SKM-1 treated with dmso at 0.1 percent for 144 hours (cell line): ENCODE results near the gene TTC39C.

Experiments
- DNase-seq: peaks from one replicate; lab custom pipeline; 2025; ENCODE audit not compliant: unreplicated experiment; lab: John Stamatoyannopoulos, UW

The TTC39C gene

DNA sequence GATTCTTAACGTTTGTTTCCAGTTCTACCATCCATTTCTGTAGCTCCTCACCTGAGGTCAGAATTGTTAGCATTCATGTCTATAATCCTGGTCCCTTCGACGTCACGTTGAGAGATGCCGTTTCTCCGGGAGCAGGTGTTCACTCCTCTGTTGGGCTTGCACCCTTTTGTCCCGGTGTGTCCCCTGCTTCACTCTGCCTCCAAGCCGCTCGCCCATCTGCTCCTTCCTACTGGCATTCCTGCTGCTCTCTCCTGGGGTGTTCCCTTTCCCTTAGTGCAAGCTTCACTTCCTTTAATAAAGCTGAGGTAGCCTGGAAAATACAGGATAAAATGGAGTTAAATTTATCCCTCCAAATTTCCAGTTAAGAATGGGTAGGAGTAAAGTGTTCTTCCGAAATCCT, 62.4 kb downstream of the TTC39C start:
- no peak for DNase-seq

DNA sequence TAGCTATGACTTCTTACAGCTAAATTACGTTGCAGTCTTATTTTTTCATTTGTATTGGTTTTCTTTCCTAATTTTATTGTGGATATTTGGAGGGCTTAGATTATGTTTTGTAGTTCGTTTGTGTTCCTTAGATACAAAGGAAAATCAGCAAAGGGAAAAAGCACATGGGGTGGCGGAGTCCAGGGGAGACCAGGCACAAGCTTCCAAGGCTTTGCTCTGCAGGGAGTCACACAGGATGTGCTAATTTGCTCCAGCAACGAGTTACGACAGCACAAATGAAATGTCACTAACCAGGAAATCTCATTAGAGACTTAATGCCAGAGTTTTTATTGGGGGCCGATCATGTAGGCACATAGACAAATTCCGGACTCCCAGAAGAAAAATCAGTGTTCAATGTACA, 63.8 kb downstream of the TTC39C start:
- no peak for DNase-seq

- DNase-seq = no peak
Measured at GRCh38 chr18:24080861-24081260, 66.3 kb downstream of the TTC39C start.

DNA sequence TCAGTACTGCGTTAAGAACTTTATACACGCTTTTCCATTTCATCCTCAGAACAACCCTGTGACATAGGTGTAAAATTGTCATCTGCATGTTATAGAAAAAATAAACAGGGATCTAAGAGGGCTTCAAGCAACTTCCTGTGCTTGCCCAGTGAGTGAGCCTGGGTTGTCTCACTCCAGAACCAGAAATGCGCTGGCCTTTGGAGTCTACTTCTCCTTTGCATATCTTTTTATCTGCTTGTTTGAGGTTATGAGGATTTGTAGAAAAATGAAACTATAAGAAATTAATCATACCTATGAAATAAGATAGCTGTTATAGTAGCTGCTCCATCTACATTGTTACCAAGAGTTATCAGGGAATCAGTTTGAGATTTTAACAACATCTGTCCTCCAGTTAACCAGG, 69.0 kb downstream of the TTC39C start:
- no peak for DNase-seq

DNA sequence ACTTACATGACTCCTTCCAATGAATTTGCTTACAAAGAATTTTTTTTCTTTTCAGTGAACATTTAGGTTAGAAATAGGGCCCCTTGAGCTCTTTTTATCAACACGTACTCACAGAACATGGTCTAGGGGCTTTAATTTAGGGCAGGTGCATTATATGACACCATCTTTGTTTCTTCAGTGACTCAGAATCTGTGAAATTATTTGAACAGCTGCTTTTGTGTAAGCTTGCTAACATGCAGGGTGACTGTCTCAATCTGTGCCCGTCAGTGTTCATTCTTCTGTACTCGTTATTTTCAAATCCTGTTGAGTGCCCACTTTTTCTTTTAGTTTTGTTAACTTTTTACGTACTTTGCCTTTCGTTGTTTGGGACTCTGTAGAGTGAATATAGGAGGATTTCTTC, 71.5 kb downstream of the TTC39C start:
- DNase-seq = no peak

DNA sequence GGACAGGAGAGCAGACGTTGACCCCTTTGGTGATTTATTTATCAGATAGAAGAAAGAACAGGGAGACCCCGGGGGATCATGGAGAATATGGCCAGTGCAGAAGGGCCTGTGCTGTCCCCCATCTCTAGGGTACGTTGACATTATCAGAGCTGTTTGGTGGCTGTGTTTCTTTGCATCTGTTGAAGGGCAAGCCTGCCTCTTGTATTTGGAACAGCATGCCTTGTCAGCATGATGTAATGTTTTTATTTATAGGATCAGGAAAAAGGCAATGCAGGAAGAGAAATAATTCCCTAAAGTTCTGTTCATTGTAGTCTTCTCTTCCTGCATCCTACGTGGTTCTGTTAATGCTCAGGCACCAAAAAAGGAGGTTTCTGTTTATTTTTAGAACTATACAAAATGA, 74.5 kb downstream of the TTC39C start:
- DNase-seq = no peak

- no peak for DNase-seq
Measured at GRCh38 chr18:24089515-24090337, 75.2 kb downstream of the TTC39C start.

DNA sequence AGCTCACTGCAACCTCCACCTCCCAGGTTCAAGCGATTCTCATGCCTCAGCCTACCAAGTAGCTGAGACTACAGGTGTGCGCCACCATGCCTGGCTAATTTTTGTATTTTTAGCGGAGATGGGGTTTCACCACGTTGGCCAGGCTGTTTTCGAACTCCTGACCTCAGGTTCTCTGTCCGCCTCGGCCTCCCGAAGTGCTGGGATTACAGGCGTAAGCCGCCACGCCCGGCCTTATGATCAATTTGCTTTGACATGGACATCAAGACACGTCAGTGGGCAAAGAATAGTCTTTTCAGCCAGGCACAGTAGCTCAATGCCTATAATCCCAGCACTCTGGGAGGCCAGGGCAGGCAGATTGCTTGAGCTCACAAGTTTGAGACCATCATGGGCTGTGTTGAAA, 76.3 kb downstream of the TTC39C start:
- no peak for DNase-seq

DNA sequence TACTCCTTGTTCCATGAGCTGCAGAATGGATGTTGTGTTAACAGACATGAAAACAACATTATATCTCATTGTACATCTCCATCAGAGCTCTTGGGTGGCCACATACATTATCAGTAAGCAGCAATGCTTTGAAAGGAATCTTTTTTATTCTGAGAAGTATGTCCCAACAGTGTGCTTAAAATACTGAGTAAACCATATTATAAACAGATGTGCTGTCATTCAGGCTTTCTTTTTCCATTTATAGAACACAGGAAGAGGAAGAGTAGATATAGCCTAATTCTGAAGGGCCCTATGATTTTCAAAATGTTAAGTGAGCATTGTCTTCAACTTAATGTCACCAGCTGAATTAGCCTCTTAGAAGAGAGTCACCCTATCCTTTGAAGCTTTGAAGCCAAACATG, 80.0 kb downstream of the TTC39C start:
- DNase-seq = no peak

- DNase-seq = no peak
Measured at GRCh38 chr18:24095976-24096375, 81.4 kb downstream of the TTC39C start.

GRCh38 chr18:24103320-24104021, 88.9 kb downstream of the TTC39C start:
- no peak for DNase-seq

DNA sequence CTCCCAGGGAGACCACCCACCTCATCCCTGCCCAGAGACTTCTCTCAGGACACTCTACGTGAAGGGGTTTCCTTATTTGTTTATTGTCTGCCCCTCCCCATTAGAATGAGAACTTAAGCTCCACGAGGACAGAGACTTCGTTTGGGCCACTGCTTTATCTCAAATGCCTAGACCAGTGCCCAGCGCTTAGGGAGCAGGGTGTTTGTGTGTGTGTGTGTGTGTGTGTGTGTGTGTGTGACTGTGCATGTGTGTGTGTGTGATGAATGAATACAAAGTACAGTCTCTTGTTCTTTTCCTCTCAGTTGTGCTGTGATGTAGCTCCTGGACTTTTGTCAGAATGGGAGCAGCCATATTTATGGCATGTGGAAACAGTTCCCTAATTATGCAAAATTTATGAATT, 89.9 kb downstream of the TTC39C start:
- no peak for DNase-seq

DNA sequence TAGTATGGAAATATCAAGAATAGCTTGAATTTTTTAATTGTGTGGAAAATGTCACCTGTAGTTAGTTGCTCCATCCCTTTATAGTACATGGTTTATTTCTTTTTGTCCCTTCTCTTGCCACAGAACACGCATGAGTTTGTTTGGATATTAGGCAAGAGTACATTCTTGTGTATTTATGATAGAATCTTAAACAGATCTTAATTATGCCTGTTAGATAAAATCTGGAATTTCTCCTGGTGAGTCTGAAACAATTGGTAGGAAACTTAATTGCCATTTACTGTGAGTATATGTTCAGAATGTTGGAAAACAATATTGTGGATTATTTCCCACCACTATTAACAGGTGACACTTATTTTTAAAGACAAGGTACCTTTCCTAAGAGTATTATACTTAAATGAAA, 94.1 kb downstream of the TTC39C start:
- DNase-seq = no peak

DNA sequence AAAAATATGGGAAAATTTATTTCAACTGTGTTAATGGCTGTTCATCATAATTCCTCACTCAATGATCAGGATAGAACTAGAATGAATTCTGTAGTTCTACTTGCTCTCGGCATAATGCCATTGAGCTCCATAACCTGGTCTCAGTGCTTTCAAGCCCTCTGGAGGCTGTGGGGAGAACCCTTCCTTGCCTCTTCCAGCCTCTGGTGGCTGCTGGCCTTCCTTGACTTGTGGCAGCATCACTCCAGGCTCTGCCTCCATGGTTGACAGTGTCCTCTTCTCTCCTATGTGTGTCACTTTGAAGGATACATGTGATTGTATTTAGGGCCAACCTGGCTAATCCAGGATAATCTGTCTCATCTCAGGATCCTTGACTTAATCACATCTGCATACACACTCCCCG, 97.4 kb downstream of the TTC39C start:
- no peak for DNase-seq

DNA sequence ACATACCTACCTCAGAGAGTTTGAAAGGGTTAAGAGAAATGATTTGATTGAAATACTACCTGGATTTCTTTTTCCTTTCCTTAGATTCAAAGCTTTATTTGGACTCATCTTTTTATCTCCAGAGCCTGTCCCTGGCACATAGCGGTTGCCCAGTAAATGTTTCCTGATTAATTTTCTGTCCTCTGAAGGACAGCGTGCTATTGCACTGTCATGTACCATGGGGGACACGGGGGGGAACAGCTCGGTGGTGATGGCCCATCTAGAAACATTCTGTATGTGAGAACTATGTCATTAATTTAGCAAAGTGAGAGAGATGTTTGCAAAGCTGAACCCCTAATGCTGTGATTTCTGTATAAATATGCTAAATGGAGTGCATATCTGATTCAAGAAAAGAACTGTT, 97.9 kb downstream of the TTC39C start:
- DNase-seq = no peak

DNA sequence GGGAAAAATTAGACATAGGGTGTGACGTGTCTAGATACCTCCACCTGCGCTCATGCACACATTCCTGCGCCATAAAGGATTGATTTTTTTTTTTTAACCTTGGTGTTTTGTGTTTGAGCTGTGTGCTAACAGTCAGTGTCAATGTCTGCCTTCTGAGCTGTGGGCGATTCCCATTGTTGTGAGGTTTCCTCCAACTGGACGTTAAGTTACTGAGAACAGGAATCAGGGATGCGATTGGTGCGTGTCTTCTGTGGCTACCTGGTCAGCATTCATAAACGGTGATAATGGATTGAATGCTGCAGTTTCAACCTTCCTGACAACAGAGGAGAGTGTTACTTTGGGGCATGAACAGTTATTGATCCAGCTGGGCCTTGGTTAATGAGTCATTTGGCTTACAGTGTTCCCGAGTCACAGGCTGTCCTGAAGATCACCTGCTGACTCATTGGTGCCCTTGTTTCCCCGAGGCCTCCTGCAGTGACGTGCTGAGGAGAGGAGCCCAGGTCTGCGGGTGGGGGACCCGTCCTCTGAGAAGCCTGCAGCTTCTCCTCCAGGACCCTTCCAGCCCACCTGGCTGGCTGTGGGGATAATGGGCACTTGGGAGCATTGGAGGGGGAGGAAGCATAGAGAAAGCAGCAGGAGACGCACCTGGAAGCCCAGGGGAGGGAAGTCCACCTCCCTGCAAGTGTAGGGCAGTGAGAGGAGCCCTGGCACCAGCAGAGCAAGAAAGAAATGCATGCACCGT, 98.5 kb downstream of the TTC39C start:
- DNase-seq = no peak

- no peak for DNase-seq
Measured at GRCh38 chr18:24114924-24115549, 100.5 kb downstream of the TTC39C start.

GRCh38 chr18:24115628-24116027, 101.1 kb downstream of the TTC39C start:
- no peak for DNase-seq

DNA sequence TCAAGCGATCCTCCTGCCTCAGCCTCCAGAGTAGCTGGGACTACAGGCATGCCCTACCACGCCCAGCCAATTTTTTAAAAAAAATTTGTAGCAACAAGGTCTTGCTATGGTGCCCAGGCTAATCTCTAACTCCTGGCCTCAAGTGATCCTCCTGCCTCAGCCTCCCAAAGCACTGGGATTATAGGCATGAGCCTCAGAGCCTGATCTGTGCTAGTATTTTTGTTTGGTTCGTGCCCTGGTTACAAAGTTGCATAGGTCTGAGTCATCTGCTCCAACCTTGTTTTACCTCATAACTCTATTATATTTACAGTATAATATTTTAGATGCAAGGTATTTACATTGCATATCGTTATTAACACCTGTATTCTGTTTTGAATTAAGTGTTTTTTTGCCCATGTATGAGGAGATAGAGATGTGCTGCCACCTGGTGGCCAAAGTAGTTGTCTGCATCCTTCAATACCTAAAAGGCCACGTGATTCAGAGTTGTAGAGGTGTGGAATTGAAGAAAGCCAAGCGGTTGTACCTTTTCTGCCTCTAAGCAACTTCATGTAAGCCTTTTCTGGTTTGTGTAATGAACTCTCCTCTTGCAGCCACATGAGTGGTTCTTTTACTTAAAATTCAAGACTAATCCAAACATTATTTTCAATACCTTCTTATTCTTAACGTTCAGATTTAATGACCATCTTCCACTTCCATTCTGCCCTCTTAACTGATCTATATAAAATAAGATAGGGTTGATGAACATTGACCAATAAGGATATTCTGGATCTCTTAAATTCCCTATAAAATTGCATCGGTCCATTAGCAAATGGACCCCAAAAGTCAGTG, 104.4 kb downstream of the TTC39C start:
- DNase-seq = peak; percentile 69

- no peak for DNase-seq
Measured at GRCh38 chr18:24120676-24121075, 106.1 kb downstream of the TTC39C start.

- DNase-seq = no peak
Measured at GRCh38 chr18:24121625-24122024, 107.1 kb downstream of the TTC39C start.
